Progenitor cell of endocrine pancreas (in vitro differentiated cells): ENCODE data around the gene MATN1. TPM values are rescaled to one million over a fixed set of nuclear protein-coding genes. Genes with fewer than 3 reads are reported as not detected.

Source experiments
- DNase-seq: peaks from one replicate; pipeline ENCODE4 v3.0.0; 2021; ENCODE audit warnings: low spot score; ENCODE audit not compliant: unreplicated experiment
- H3K27ac Mint-ChIP-seq: 2 replicates; pipeline ENCODE4 v1.8.0; 2021; ENCODE audit warnings: mild to moderate bottlenecking, moderate library complexity, mixed read lengths
- H3K27me3 Mint-ChIP-seq: 2 replicates; pipeline ENCODE4 v1.8.0; 2021; ENCODE audit warnings: mixed read lengths
- H3K36me3 Mint-ChIP-seq: 2 replicates; pipeline ENCODE4 v1.8.0; 2022; ENCODE audit warnings: mixed read lengths; ENCODE audit not compliant: insufficient read depth
- H3K4me1 Mint-ChIP-seq: 2 replicates; pipeline ENCODE4 v1.8.0; 2021; ENCODE audit warnings: low read depth, mixed read lengths
- H3K4me3 Mint-ChIP-seq: 2 replicates; pipeline ENCODE4 v1.8.0; 2021; ENCODE audit warnings: low read depth, mild to moderate bottlenecking, moderate library complexity, mixed read lengths
- H3K9me3 Mint-ChIP-seq: 2 replicates; pipeline ENCODE4 v1.8.0; 2021; ENCODE audit warnings: low read depth, mixed read lengths
- CTCF ChIP-seq: fragments of 200-600 bp; sonication (generic); IDR thresholded peaks from one replicate; pipeline ENCODE4 v1.5.0; 2021; ENCODE audit warnings: antibody characterized with exemption, mild to moderate bottlenecking; ENCODE audit not compliant: unreplicated experiment
- total RNA-seq: library from RNA; stranded (reverse); gene quantifications from 2 replicates; pipeline ENCODE4 v1.2.1, GENCODE V29; 2021

The MATN1 gene
- total RNA-seq, 1 donor from 2014 or later, result 0.14 TPM

GRCh38 chr1:30738040-30738714 is 14.8 kb upstream of the MATN1 start:
- Mint-ChIP-seq H3K9me3 (peaks cover 2% of the 10 kb centered on the region), H3K27me3 (peaks cover 18% of the 10 kb centered on the region), H3K4me3 (no peak overlapping the region), H3K27ac (no peak overlapping the region), H3K4me1 (peaks cover 2% of the 10 kb centered on the region), H3K36me3 (no peaks in the 10 kb centered on the region)
- TF ChIP-seq CTCF, result no peak
- no peak for DNase-seq

DNA sequence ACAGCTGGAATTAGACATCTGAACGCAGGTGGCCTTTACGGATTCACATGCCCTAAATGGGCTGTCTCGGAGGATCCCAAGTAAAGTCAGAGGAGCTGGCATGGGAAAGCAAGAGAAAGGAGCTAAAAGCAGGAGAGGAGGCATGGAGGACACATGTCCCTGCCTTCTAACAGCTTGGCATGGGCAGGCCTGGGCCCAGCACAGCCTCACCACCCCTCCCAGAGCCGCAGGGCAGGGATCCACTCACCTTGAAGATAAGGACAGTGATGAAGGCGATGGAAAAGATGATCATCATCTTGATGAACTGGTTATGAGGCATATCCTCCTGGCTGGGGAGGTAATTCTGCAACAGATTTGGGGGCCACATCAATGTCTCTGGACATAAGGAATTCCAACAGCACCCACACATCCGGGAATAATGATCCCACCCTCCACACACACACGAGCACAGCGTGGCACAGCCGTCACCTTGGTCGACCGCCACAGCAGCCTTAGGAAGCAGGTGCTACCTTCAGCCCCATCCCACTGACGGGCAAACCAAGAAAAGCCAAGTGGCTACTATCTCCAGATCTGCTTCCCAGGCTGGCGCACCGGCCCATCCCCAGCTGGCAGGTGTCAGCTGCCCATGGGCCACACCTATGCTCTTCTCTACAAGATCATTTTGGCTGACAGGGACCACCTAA is 14.1 kb upstream of the MATN1 start:
- H3K4me3 Mint-ChIP-seq, result no peak overlapping the region
- no peaks in the 10 kb centered on the region for H3K36me3 Mint-ChIP-seq
- H3K27ac Mint-ChIP-seq, result no peak overlapping the region

GRCh38 chr1:30735668-30736498 is 12.5 kb upstream of the MATN1 start:
- no peaks in the 10 kb centered on the region for H3K4me1 Mint-ChIP-seq
- DNase-seq, result no peak
- H3K9me3 Mint-ChIP-seq, result peaks cover 2% of the 10 kb centered on the region
- TF ChIP-seq CTCF, result no peak
- peaks cover 13% of the 10 kb centered on the region for H3K27me3 Mint-ChIP-seq
- no peak overlapping the region for H3K27ac Mint-ChIP-seq
- H3K4me3 Mint-ChIP-seq, result no peak overlapping the region
- no peaks in the 10 kb centered on the region for H3K36me3 Mint-ChIP-seq

More for the DNA sequence above, 14.1 kb upstream of the MATN1 start:
- Mint-ChIP-seq H3K9me3 (peaks cover 2% of the 10 kb centered on the region), H3K27me3 (peaks cover 18% of the 10 kb centered on the region), H3K4me1 (peaks cover 2% of the 10 kb centered on the region)
- TF ChIP-seq CTCF, result no peak
- DNase-seq, result no peak

DNA sequence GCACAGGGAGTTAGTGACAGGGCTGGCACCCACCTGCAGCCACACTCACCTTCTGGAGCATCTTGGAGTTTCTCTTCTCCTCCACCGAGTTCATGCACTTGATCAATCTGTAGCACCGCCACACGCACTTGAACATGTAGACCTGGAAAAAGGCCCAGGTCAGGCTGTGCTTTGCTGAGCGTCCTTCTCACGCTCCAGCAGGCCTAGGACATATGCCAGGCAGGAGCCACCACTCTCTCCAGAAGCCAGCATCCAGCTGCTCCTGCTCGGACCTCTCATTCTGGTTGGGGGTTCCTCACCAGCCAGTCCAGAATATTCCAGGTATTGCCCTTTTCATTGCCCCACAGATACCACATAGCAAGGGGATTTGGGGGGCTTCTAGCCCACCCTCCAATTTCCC is 11.7 kb upstream of the MATN1 start:
- H3K4me3 Mint-ChIP-seq, result no peak overlapping the region
- no peaks in the 10 kb centered on the region for H3K4me1 Mint-ChIP-seq
- no peaks in the 10 kb centered on the region for H3K36me3 Mint-ChIP-seq
- peaks cover 2% of the 10 kb centered on the region for H3K9me3 Mint-ChIP-seq
- DNase-seq, result no peak
- H3K27ac Mint-ChIP-seq, result no peak overlapping the region
- peaks cover 11% of the 10 kb centered on the region for H3K27me3 Mint-ChIP-seq
- TF ChIP-seq CTCF, result no peak

GRCh38 chr1:30734580-30734979 is 11.2 kb upstream of the MATN1 start:
- Mint-ChIP-seq H3K36me3 (no peaks in the 10 kb centered on the region), H3K27ac (no peak overlapping the region), H3K9me3 (peaks cover 2% of the 10 kb centered on the region), H3K4me3 (no peak overlapping the region), H3K4me1 (no peaks in the 10 kb centered on the region), H3K27me3 (peaks cover 11% of the 10 kb centered on the region)
- no peak for DNase-seq
- no peak for TF ChIP-seq CTCF
